Right lobe of liver (tissue), 6 donors: ENCODE data around the gene ZNF785. TPM values are rescaled to one million over a fixed set of nuclear protein-coding genes. Genes with fewer than 3 reads are reported as not detected.
A peak's percentile ranks its signal among the peaks of the same experiment; 100 is the strongest.

Source experiments
- ATAC-seq, 4 donors: fragments of 200-7000 bp; cut with Tn5 transposase; one replicate each; pipeline ENCODE4 v1.9.1; 2020; ENCODE audit warnings: mild to moderate bottlenecking in 4 of 4, moderate library complexity in 4 of 4
- DNase-seq, 3 donors: peaks; one replicate each; pipeline ENCODE4 v3.0.0-alpha.2; 2020
- H3K27ac ChIP-seq, 3 donors: fragments of 200-600 bp; one replicate each; pipeline ENCODE4 v1.8.0; 2022
- H3K27me3 ChIP-seq, 2 donors: fragments of 200-600 bp; one replicate each; pipeline ENCODE4 v1.8.0; 2022
- H3K36me3 ChIP-seq, 4 donors: fragments of 200-600 bp; sonication (generic) in 1 of 4; one replicate each; pipeline versions ENCODE4 v1.5.1 to v1.8.0; 2017 to 2022; ENCODE audit warnings: control low read depth in 1 of 4
- H3K4me1 ChIP-seq, 4 donors: fragments of 200-600 bp; sonication (generic) in 1 of 4; one replicate each; pipeline versions ENCODE4 v1.5.1 to v1.8.0; 2017 to 2022; ENCODE audit warnings: control low read depth in 1 of 4
- H3K4me3 ChIP-seq, 3 donors: fragments of 200-600 bp; one replicate each; pipeline ENCODE4 v1.8.0; 2022
- H3K9me3 ChIP-seq, 4 donors: fragments of 200-600 bp; sonication (generic) in 1 of 4; one replicate each; pipeline versions ENCODE4 v1.5.1 to v1.8.0; 2017 to 2022; ENCODE audit warnings: control low read depth in 1 of 4
- CTCF ChIP-seq, 4 donors: fragments of 200-600 bp in 3 of 4; fragments of 450-650 bp in 1 of 4; IDR thresholded peaks; one replicate each; pipeline versions ENCODE4 v1.5.1 to v1.8.0; 2016 to 2022; ENCODE audit warnings: antibody characterized with exemption in 4 of 4, mild to moderate bottlenecking in 2 of 4
- POLR2A ChIP-seq: fragments of 450-650 bp; IDR thresholded peaks from one replicate; pipeline ENCODE4 v1.6.1; 2017; ENCODE audit warnings: antibody characterized with exemption, mild to moderate bottlenecking
- WGBS: methylation state at CpG from one replicate; pipeline ENCODE4 v1.1.6; 2018; ENCODE audit warnings: low coverage, low lambda C conversion rate; ENCODE audit not compliant: insufficient coverage; ENCODE audit errors: missing lambda C conversion rate; 5-methylcytosine and 5-hydroxymethylcytosine counted together
- intact Hi-C, 2 donors: fragments of 100-400 bp; cut with DNase I; formaldehyde crosslinking; loops; one replicate each; pipeline versions ENCODE4 v1.11.2 to v1.14.1; 2022
- total RNA-seq, 6 experiments: library from RNA; depleted of rRNA in 2 of 6; stranded (reverse); fragments of >200 nt in 2 of 6; fragmentation: NEBNext Ultra II Directional in 3 of 6; extraction: Animal tissue kit (Norgen Biotek cat#: 25700) in 3 of 6; gene quantifications; one replicate each; pipeline versions ENCODE4 v1.1.0 to v1.2.4, GENCODE V29; 2016 to 2023
- donor health status: DM: no; HTN: yes; CAD: no.
- donor health status: DM: no; HTN: no; CAD: no.
- donor health status: DM: no; HTN: no; CAD: no.
- donor health status: DM: no; HTN: yes; CAD: no.
- donor health status: DM: no; HTN: yes; CAD: no.

The ZNF785 gene
- total RNA-seq, 6 experiments from 2014 or later = 2.4 to 6.5 (median 5.6) TPM

DNA sequence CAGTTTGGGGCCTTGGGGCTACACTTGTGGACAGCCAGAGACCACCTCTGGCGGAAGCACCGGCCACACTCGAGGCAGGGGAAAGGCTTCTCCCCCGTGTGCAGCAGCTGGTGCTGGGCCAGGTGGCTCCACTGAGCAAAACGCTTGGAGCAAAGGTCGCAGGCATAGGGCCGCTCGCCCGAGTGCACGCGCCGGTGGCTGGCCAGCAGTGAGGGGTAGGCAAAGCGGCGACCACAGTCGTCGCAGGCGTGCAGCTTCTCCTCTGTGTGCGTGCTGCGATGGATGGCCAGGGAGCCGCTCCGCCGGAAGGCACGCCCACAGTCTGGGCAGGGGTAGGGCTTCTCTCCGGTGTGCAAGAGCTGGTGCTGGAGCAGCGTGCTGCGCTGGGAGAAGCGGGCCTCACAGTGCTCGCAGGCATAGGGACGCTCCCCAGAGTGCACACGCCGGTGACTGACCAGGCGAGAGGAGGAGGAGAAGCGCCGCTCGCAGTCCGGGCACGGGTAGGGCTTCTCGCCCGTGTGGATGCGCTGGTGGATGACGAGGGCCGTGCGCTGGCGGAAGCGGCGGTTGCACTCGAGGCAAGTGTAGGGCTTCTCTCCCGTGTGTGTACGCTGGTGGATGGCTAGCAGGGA, 18.9 kb upstream of the ZNF785 start:
- peaks cover 0 to 36% (median 16%) of the 10 kb centered on the region in 4 donors for H3K4me1 ChIP-seq
- TF ChIP-seq CTCF (IDR thresholded peaks at IDR 0.05) (peak in 2 of 4 donors; percentile 4 to 6), POLR2A (peak; percentile 42)
- intact Hi-C loops = no loop called here
- 57% methylated on average over 22 of the region's 49 CpGs for WGBS
- H3K27me3 ChIP-seq = no peaks in the 10 kb centered on the region
- H3K36me3 ChIP-seq = peaks cover 0 to 18% (median 8%) of the 10 kb centered on the region in 4 donors
- DNase-seq (peak; percentile 61 to 82 (median 80)), ATAC-seq (peak; percentile 67 to 85 (median 78))
- H3K9me3 ChIP-seq = no peaks in the 10 kb centered on the region
- peak overlapping the region in 2 of 3 donors; percentile 21 to 40 for H3K4me3 ChIP-seq
- H3K27ac ChIP-seq = peak overlapping the region; percentile 26 to 99 (median 88)

DNA sequence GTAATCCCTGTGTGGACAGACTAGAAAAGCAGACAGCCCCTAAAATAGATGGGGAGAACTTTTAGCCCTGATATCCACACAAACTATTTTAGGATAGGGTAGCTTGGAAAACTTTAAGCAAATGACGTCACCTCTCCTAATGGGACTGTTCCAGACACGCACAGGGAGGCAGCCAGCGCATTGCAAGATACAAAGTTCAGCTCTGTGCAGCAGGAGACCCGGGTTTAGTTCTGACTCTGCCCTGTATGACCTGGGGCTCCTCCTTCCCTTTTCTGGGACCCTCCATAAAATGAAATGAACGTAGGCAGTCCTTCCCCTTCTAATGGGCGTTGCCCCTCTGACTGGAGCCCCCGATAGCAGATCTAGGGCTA, 18.4 kb upstream of the ZNF785 start:
- Histone ChIP-seq H3K27ac (peak overlapping the region; percentile 26 to 99 (median 88)), H3K36me3 (peaks cover 0 to 18% (median 8%) of the 10 kb centered on the region in 4 donors), H3K27me3 (no peaks in the 10 kb centered on the region), H3K9me3 (no peaks in the 10 kb centered on the region), H3K4me1 (peaks cover 0 to 34% (median 15%) of the 10 kb centered on the region in 4 donors), H3K4me3 (peak overlapping the region in 2 of 3 donors; percentile 21 to 40)
- WGBS = 3% methylated on average over 6 of the region's 7 CpGs
- peak; percentile 83 to 92 (median 90) for ATAC-seq
- peak; percentile 61 to 85 (median 80) for DNase-seq
- TF ChIP-seq CTCF (IDR thresholded peaks at IDR 0.05) = no peak
- intact Hi-C loops = no loop called here

GRCh38 chr16:30602616-30603277, 17.2 kb upstream of the ZNF785 start:
- Histone ChIP-seq H3K4me3 (no peak overlapping the region), H3K36me3 (peaks cover 0 to 14% (median 6%) of the 10 kb centered on the region in 4 donors), H3K4me1 (peaks cover 0 to 28% (median 14%) of the 10 kb centered on the region in 4 donors), H3K27me3 (no peaks in the 10 kb centered on the region), H3K9me3 (no peaks in the 10 kb centered on the region), H3K27ac (peak overlapping the region in 2 of 3 donors; percentile 88 to 99)
- intact Hi-C loops = no loop called here
- ATAC-seq = no peak
- DNase-seq = no peak
- no CpG with 5 or more reads among the region's 4 CpGs for WGBS
- no peak for TF ChIP-seq CTCF (IDR thresholded peaks at IDR 0.05)

DNA sequence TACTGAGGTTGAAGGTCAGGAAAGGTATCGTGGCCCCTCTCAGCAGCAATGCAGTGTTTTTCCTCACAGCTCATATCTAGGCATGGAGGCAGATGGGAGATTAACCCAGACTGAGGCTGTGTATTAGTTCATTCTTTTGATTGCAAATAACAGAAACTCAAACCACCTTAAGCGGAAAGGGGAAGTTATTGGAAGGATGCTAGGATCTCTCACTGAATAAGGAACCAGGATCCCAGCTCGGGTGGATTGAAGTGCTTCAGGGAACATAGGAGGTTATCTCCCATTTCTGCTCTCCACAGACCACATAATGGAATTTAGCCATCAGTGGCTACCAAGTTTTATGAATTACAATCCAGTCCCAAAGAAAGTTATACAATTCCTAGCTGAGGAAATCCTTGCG, 16.5 kb upstream of the ZNF785 start:
- ATAC-seq = no peak

More for the DNA sequence above, 16.5 kb upstream of the ZNF785 start:
- peaks cover 0 to 28% (median 14%) of the 10 kb centered on the region in 4 donors for H3K4me1 ChIP-seq
- TF ChIP-seq POLR2A (no peak), CTCF (IDR thresholded peaks at IDR 0.05) (no peak)
- H3K27ac ChIP-seq = no peak overlapping the region
- WGBS = 50% methylated on average over 3 of the region's 4 CpGs
- intact Hi-C loops = no loop called here
- no peaks in the 10 kb centered on the region for H3K27me3 ChIP-seq
- no peak overlapping the region for H3K4me3 ChIP-seq
- H3K9me3 ChIP-seq = no peaks in the 10 kb centered on the region
- H3K36me3 ChIP-seq = peaks cover 0 to 8% (median 5%) of the 10 kb centered on the region in 4 donors
- DNase-seq = no peak
